T1000 (cell line): ENCODE measurements around the gene TM4SF4.

ENCODE experiments used
- DNase-seq: peaks from one replicate; lab custom pipeline; 2025; ENCODE audit warnings: mixed read lengths; lab: John Stamatoyannopoulos, UW

The TM4SF4 gene

GRCh38 chr3:149512073-149512782 is 37.7 kb downstream of the TM4SF4 start:
- DNase-seq: peak; percentile 34

DNA sequence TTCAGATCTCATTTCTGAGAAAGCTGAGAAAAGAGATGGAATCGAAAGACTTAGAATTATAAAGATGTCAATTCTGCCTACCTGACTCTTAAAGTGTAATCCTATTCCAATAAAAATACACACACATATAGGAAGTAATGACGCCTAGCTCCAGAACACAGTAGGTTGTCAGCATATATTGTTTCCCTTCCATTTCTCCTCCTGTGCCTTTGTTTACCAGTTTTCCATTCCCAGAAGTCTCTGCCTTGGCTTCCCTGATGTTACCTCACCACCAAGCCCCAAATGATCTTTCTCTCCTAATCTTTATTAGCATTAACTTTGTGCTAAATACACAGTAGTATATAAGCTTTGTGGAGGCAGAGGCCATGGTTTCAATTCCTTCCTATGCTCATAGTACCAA is 40.0 kb downstream of the TM4SF4 start:
- no peak for DNase-seq

- no peak for DNase-seq
Measured at GRCh38 chr3:149515249-149515648, 40.8 kb downstream of the TM4SF4 start.

GRCh38 chr3:149516920-149517319 is 42.4 kb downstream of the TM4SF4 start:
- no peak for DNase-seq

DNA sequence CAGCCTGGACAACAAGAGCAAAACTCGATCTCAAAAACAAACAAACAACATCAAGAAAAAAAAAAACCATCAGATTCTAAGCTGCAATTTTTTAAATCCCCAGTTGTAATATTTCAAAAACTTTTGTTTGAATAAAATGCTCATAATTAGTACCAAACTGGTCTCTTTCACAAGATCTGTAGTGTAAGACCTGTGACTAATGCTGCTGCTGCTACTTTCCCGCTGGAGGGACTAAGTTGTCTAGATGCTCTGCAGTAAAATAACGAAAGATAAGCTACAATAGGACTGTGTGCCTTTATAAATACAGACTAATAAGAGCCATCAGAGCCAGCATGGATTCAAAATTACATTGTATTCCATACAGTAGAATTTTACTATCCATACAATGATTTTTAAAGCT is 45.4 kb downstream of the TM4SF4 start:
- no peak for DNase-seq

DNA sequence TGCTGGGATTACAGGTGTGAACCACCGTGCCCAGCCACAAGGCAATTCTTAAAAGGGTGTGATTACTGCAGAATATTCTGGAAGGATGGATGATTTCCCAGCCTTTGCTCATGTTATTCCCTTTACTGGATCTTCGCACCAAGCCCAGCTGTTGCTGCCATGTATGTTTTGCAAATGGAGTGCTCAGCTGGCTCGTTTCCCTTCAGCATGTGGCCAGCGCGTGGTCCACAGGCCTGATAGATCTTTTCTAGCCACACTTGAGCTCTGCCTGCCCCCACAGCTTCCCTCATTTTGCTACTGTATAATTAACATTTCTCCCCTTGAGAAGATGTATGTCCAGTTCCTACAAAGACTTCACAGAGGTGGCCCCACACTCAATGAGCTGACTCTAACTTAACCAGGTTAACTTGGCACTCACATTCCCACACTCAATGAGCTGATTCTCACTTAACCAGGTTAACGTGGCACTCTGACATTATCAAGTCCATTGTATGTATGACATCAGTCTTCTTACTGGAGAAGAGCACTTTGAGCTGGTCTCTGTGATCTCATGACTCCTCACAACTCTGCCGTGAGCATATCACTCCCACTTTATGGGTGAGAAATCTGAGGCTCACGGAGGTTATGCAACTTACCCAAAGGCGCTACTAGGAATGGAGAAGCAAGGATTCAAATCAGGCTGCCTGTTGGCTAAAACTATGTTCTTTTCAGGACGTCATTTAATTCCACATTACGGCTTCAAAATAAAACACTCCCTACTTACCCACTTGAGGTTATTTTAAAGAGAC is 49.2 kb downstream of the TM4SF4 start:
- no peak for DNase-seq

- DNase-seq: no peak
Measured at GRCh38 chr3:149527531-149528339, 53.2 kb downstream of the TM4SF4 start.

GRCh38 chr3:149528340-149528650 is 53.8 kb downstream of the TM4SF4 start:
- no peak for DNase-seq

GRCh38 chr3:149529099-149529498 is 54.6 kb downstream of the TM4SF4 start:
- DNase-seq: no peak

GRCh38 chr3:149532489-149533180 is 58.1 kb downstream of the TM4SF4 start:
- no peak for DNase-seq

- DNase-seq: no peak
Measured at GRCh38 chr3:149534082-149534481, 59.6 kb downstream of the TM4SF4 start.

GRCh38 chr3:149534671-149535332 is 60.3 kb downstream of the TM4SF4 start:
- no peak for DNase-seq

GRCh38 chr3:149535333-149535685 is 60.8 kb downstream of the TM4SF4 start:
- no peak for DNase-seq

- no peak for DNase-seq
Measured at GRCh38 chr3:149536429-149536828, 61.9 kb downstream of the TM4SF4 start.

DNA sequence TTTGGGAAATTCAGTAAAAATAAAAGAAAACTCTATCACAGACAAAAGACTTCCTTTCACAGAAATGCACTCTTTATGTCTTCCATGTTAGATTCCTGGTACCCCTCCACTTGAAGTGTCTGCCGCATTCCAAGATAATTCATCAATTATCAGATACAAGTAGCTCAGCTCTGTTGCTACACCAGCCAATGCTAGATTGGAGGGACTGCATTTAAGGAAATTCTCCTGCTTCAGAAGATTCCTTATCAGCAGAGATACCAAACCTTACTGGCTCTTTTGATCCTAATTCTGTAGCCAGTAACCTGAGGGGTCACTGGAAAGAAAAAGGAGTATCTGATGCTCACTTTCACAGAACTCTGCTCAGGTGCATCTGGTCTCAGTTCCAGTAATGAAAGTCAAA is 63.9 kb downstream of the TM4SF4 start:
- no peak for DNase-seq

DNA sequence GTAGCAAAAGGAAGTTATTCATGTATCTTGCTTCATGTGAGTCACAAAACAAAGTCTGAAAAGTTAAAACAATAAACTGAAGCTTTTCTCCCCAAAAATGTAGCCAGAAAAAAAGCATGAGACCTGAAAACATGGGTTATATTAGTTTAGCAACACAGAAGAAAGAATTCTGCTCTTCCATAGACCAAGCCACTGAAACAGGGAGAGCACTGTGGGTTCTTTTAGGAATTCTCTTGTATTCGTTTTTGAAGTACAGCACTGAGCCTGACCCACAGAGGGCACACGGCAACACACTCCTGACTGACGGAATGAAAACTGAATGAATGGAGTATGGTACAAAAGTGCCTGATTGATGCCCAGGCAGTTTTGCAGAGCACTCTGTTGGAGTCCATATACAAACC is 66.6 kb downstream of the TM4SF4 start:
- no peak for DNase-seq

DNA sequence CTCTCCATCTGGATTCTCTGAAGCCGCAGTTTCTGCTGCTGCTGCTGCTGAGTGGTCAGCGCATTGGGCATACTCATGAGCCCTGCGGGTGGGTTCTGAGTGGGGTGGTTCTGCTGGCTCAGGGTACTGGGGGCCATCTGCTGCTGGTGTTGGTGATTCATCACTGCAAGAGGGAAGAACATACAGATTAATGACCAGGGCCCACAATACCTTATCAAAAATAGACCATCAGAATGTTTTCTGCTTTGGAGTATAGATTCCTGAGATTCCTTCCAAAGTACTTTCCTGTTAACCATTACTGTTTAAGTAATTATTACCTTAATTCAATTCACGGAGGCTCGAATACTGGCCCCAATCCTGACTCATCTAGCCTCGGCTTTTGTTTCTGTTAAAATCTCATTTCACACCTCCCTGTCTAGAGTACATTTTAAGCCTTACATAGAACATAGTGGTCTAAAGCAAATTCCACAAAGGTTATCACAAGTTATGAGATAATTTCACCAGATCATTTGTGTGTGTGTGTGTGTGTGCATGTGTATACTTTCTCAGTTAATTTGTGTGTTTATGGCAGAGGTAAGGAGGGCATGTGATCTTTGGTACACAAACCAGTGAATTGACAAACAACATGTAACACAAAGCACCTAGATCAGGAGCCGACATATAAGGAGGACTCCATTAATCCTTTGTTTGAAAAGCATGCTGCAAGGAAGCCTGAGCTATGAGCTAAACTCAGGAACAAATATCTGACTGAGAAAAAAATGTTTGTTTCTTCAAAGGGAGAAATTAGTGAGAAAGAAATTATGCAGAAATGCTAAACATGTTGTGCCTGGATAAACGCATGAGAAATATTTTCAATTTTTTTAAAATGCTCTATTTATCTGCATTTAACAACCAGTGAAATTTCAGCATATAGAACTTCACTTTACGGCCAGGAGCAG is 68.1 kb downstream of the TM4SF4 start:
- no peak for DNase-seq

DNA sequence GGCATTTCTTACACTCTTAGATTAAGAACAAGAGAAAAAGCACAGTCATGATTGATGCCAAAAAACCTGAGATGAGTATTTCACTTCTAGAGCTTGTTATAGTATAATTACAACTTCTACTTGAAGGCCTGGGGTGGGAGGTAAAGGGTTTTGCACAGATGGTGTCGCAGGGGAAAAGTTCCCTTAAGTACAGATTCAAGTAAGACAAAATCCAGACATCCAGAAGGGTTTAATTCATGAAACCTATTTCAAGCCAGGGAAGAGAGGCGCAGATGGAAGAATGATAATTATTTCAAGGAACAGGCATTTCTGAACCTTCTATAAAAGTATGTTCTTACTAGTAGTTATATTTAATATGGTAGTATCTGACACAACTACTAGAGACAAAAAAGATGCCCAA is 70.6 kb downstream of the TM4SF4 start:
- no peak for DNase-seq

- DNase-seq: no peak
Measured at GRCh38 chr3:149547413-149547812, 72.9 kb downstream of the TM4SF4 start.

DNA sequence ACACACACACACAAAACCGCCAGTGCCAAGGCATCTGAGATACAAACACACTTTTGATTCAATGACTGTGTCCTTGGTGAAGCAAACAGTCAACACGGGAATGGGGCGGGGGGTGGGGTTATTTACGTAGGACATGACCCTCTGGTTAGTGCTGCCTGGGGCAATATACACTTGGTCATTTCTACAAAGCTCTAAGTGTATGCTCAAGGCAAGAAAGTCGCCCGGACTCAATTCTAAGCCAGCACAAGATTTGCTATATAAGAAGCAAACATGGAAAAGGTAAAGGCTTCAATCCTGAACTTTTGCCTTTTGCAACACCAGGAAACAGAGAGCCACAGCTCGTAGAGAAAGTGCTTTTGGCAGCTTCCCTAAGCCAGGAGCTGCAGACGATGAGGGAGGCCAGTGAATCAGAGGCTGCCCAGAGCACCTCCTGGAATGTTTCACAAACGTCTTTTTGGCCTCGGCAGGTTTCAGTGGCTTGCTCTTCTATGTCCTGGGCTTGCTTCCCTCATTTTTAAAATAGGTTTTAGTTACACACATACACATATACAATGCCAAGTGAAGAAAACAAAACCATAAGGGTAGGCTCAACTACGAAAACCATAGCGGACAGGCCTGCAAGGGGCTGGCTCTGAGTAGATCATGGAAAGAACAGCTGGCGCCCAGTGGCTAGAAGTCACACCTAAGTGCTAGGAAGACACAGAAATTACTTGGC is 73.6 kb downstream of the TM4SF4 start:
- peak; percentile 57 for DNase-seq
